Retina (tissue), 1 donor: ENCODE measurements around the gene DOCK10.
"Not testable (repeated sequence)": the region's sequence is repeated elsewhere in the genome, so short reads cannot be mapped to it uniquely, and the experiment has no call there.

ENCODE experiments used
- DNase-seq: peaks from one replicate; pipeline ENCODE4 v3.0.0-alpha.2; 2016

The DOCK10 gene

GRCh38 chr2:225041851-225042799 lies at the start of gene DOCK10:
Gene DOCK10, minus strand, starts transcription at chr2:225042468. Its CDS starts 94 bp downstream, at chr2:225042374.
- DNase-seq = peak; percentile 79

- DNase-seq = no peak
Measured at GRCh38 chr2:225091336-225091735, 49.1 kb upstream of the DOCK10 start.

- DNase-seq = no peak
Measured at GRCh38 chr2:225090746-225091145, 48.5 kb upstream of the DOCK10 start.

- no peak for DNase-seq
Measured at GRCh38 chr2:225086915-225087314, 44.6 kb upstream of the DOCK10 start.

- DNase-seq = no peak
Measured at GRCh38 chr2:225086439-225086838, 44.2 kb upstream of the DOCK10 start.

GRCh38 chr2:225083276-225083675 lies 41.0 kb upstream of the DOCK10 start:
- no peak for DNase-seq

- DNase-seq = no peak
Measured at GRCh38 chr2:225076125-225076524, 33.9 kb upstream of the DOCK10 start.

- no peak for DNase-seq
Measured at GRCh38 chr2:225074919-225075681, 32.8 kb upstream of the DOCK10 start.

- DNase-seq = no peak
Measured at GRCh38 chr2:225074366-225074765, 32.1 kb upstream of the DOCK10 start.

GRCh38 chr2:225073198-225073597 lies 30.9 kb upstream of the DOCK10 start:
- DNase-seq = no peak

- no peak for DNase-seq
Measured at GRCh38 chr2:225072444-225072843, 30.2 kb upstream of the DOCK10 start.

- no peak for DNase-seq
Measured at GRCh38 chr2:225070811-225071210, 28.5 kb upstream of the DOCK10 start.

GRCh38 chr2:225069966-225070365 lies 27.7 kb upstream of the DOCK10 start:
- no peak for DNase-seq

GRCh38 chr2:225069477-225069876 lies 27.2 kb upstream of the DOCK10 start:
- DNase-seq = no peak

GRCh38 chr2:225065882-225066281 lies 23.6 kb upstream of the DOCK10 start:
- DNase-seq = no peak

- DNase-seq = no peak
Measured at GRCh38 chr2:225064928-225065327, 22.7 kb upstream of the DOCK10 start.

- DNase-seq = no peak
Measured at GRCh38 chr2:225064362-225064761, 22.1 kb upstream of the DOCK10 start.

- DNase-seq = no peak
Measured at GRCh38 chr2:225056330-225057073, 14.2 kb upstream of the DOCK10 start.

- DNase-seq = no peak
Measured at GRCh38 chr2:225055714-225056113, 13.4 kb upstream of the DOCK10 start.

GRCh38 chr2:225052703-225053102 lies 10.4 kb upstream of the DOCK10 start:
- no peak for DNase-seq

GRCh38 chr2:225047502-225047901 lies 5.2 kb upstream of the DOCK10 start:
- DNase-seq = not testable (repeated sequence)

- DNase-seq = peak; percentile 25
Measured at GRCh38 chr2:225042800-225043167, 516 bp upstream of the DOCK10 start.

- peak; percentile 73 for DNase-seq
Measured at GRCh38 chr2:225041207-225041850, 939 bp downstream of the DOCK10 start.
